Astrocyte (in vitro differentiated cells and primary cell): ENCODE measurements around the gene HOMER3. TPM values are rescaled to one million over a fixed set of nuclear protein-coding genes. Genes with fewer than 3 reads are reported as not detected.

Experiments
- DNase-seq: peaks from one replicate; pipeline ENCODE4 v3.0.0-alpha.2; 2010; ENCODE audit warnings: low read depth
- FAIRE-seq: peaks from 2 replicates; lab custom pipeline; 2011; peaks lifted over from hg19 to GRCh38; lab: Jason Lieb, UNC
- H2AFZ ChIP-seq: 2 replicates; pipeline ENCODE4 v1.6.0; 2012; ENCODE audit warnings: low read depth, low read length, inconsistent platforms
- H3K27ac ChIP-seq: 2 replicates; pipeline ENCODE4 v1.5.1; 2011; ENCODE audit warnings: low read depth, low read length, inconsistent platforms
- H3K27me3 ChIP-seq: 2 replicates; pipeline ENCODE4 v1.6.0; 2011; ENCODE audit warnings: low read length, inconsistent platforms; ENCODE audit not compliant: insufficient read depth
- H3K36me3 ChIP-seq: 2 replicates; pipeline ENCODE4 v1.5.1; 2011; ENCODE audit warnings: low read length, inconsistent platforms; ENCODE audit not compliant: insufficient read depth
- H3K4me1 ChIP-seq: 2 replicates; pipeline ENCODE4 v1.5.1; 2011; ENCODE audit warnings: low read length, inconsistent platforms; ENCODE audit not compliant: insufficient read depth
- H3K4me2 ChIP-seq: 2 replicates; pipeline ENCODE4 v1.6.0; 2012; ENCODE audit warnings: low read length, inconsistent platforms
- H3K4me3 ChIP-seq: 2 replicates; pipeline ENCODE4 v1.5.1; 2011; ENCODE audit warnings: low read depth, mild to moderate bottlenecking, low read length, inconsistent platforms; ENCODE audit not compliant: insufficient read depth
- H3K79me2 ChIP-seq: 2 replicates; pipeline ENCODE4 v1.6.0; 2012; ENCODE audit warnings: mild to moderate bottlenecking, low read length, inconsistent platforms; ENCODE audit not compliant: insufficient read depth
- H3K9ac ChIP-seq: 2 replicates; pipeline ENCODE4 v1.6.0; 2012; ENCODE audit warnings: mild to moderate bottlenecking, low read length, inconsistent platforms
- H3K9me3 ChIP-seq: 2 replicates; pipeline ENCODE4 v1.5.1; 2012; ENCODE audit warnings: low read depth, mild to moderate bottlenecking, low read length, inconsistent platforms; ENCODE audit not compliant: insufficient read depth
- H4K20me1 ChIP-seq: 2 replicates; pipeline ENCODE4 v1.6.0; 2012; ENCODE audit warnings: low read length, inconsistent platforms; ENCODE audit not compliant: insufficient read depth
- H3K27ac Mint-ChIP-seq: one replicate; pipeline ENCODE4 v1.8.0; 2021; ENCODE audit warnings: mild to moderate bottlenecking, mixed read lengths; ENCODE audit not compliant: unreplicated experiment
- H3K27me3 Mint-ChIP-seq: one replicate; pipeline ENCODE4 v1.8.0; 2021; ENCODE audit warnings: low read depth, mixed read lengths; ENCODE audit not compliant: unreplicated experiment
- H3K36me3 Mint-ChIP-seq: one replicate; pipeline ENCODE4 v1.8.0; 2021; ENCODE audit warnings: low read depth, mixed read lengths; ENCODE audit not compliant: unreplicated experiment
- H3K4me1 Mint-ChIP-seq: one replicate; pipeline ENCODE4 v1.8.0; 2021; ENCODE audit warnings: low read depth, mixed read lengths; ENCODE audit not compliant: unreplicated experiment
- H3K4me3 Mint-ChIP-seq: one replicate; pipeline ENCODE4 v1.8.0; 2021; ENCODE audit warnings: mild to moderate bottlenecking, moderate library complexity, mixed read lengths; ENCODE audit not compliant: unreplicated experiment
- H3K9me3 Mint-ChIP-seq: one replicate; pipeline ENCODE4 v1.8.0; 2021; ENCODE audit warnings: mild to moderate bottlenecking, mixed read lengths; ENCODE audit not compliant: unreplicated experiment
- EZH2 ChIP-seq: IDR thresholded peaks from 2 replicates; pipeline ENCODE4 v1.6.1; 2012; ENCODE audit warnings: mild to moderate bottlenecking, low read length, inconsistent platforms; ENCODE audit not compliant: insufficient read depth
- total RNA-seq: library from RNA; stranded (reverse); gene quantifications from 2 replicates; pipeline ENCODE4 v1.2.1, GENCODE V29; 2021
- TF ChIP-seq, protein P1 (sequence below): IDR thresholded peaks from 2 replicates; pipeline ENCODE4 v1.5.1; 2011; ENCODE audit warnings: low read depth, mild to moderate bottlenecking, inconsistent platforms, low read length, moderate library complexity; ENCODE audit not compliant: insufficient read depth

The HOMER3 gene
- total RNA-seq, 1 donor from 2014 or later, result 41.9 TPM

DNA sequence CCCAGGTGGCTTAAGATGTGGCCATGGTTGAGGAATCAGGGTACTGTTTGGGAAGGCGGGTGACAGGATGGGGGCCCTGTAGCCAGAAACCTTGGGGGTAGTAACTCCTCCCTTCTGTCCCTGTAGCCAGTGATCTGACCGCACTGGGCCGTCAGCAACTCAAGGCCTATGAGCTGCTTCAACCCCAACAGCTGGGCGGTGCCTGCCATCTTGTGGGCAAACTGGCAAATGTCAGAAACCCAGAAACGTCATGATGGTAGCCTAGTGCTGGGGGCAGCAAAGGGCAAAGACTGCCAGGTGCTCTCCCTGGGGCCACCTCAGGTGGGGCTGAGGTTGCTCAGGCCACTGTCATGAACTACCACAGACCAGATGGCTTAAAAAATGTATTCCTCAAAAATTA is 25.4 kb downstream of the HOMER3 start:
- Mint-ChIP-seq H3K9me3 (no peaks in the 10 kb centered on the region), H3K4me3 (no peak overlapping the region), H3K27me3 (no peaks in the 10 kb centered on the region), H3K4me1 (peaks cover 8% of the 10 kb centered on the region), H3K36me3 (peaks cover 10% of the 10 kb centered on the region), H3K27ac (no peak overlapping the region)
- no peak overlapping the region for H3K27ac ChIP-seq
- H3K27me3 ChIP-seq, result no peaks in the 10 kb centered on the region
- H3K9me3 ChIP-seq, result no peaks in the 10 kb centered on the region
- H4K20me1 ChIP-seq, result peaks cover 68% of the 10 kb centered on the region
- FAIRE-seq, result no peak
- TF ChIP-seq, protein P1, sequence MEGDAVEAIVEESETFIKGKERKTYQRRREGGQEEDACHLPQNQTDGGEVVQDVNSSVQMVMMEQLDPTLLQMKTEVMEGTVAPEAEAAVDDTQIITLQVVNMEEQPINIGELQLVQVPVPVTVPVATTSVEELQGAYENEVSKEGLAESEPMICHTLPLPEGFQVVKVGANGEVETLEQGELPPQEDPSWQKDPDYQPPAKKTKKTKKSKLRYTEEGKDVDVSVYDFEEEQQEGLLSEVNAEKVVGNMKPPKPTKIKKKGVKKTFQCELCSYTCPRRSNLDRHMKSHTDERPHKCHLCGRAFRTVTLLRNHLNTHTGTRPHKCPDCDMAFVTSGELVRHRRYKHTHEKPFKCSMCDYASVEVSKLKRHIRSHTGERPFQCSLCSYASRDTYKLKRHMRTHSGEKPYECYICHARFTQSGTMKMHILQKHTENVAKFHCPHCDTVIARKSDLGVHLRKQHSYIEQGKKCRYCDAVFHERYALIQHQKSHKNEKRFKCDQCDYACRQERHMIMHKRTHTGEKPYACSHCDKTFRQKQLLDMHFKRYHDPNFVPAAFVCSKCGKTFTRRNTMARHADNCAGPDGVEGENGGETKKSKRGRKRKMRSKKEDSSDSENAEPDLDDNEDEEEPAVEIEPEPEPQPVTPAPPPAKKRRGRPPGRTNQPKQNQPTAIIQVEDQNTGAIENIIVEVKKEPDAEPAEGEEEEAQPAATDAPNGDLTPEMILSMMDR, result peak; percentile 17
- no peak for TF ChIP-seq EZH2
- no peak overlapping the region for H3K9ac ChIP-seq
- no peak for DNase-seq
- no peak overlapping the region for H3K4me2 ChIP-seq
- H3K36me3 ChIP-seq, result peaks cover 7% of the 10 kb centered on the region
- peaks cover 83% of the 10 kb centered on the region for H3K79me2 ChIP-seq
- H3K4me3 ChIP-seq, result no peak overlapping the region
- H2AFZ ChIP-seq, result no peak overlapping the region
- peaks cover 15% of the 10 kb centered on the region for H3K4me1 ChIP-seq

GRCh38 chr19:18913466-18913865 is 27.6 kb downstream of the HOMER3 start:
- Histone ChIP-seq H3K9me3 (no peaks in the 10 kb centered on the region), H3K9ac (no peak overlapping the region), H3K4me1 (peaks cover 10% of the 10 kb centered on the region), H3K36me3 (peaks cover 8% of the 10 kb centered on the region), H3K4me2 (no peak overlapping the region), H3K27me3 (no peaks in the 10 kb centered on the region), H3K79me2 (peaks cover 65% of the 10 kb centered on the region), H3K4me3 (no peak overlapping the region), H2AFZ (no peak overlapping the region), H4K20me1 (peaks cover 76% of the 10 kb centered on the region), H3K27ac (no peak overlapping the region)
- Mint-ChIP-seq H3K36me3 (peaks cover 8% of the 10 kb centered on the region), H3K4me3 (no peak overlapping the region), H3K4me1 (peaks cover 3% of the 10 kb centered on the region), H3K27ac (no peak overlapping the region), H3K27me3 (no peaks in the 10 kb centered on the region), H3K9me3 (no peaks in the 10 kb centered on the region)
- TF ChIP-seq, protein P1, result no peak
- TF ChIP-seq EZH2, result no peak
- DNase-seq (no peak), FAIRE-seq (no peak)

GRCh38 chr19:18912933-18913332 is 28.1 kb downstream of the HOMER3 start:
- DNase-seq (no peak), FAIRE-seq (no peak)
- Histone ChIP-seq H2AFZ (no peak overlapping the region), H3K36me3 (peaks cover 10% of the 10 kb centered on the region), H3K27ac (no peak overlapping the region), H4K20me1 (peaks cover 78% of the 10 kb centered on the region), H3K9ac (no peak overlapping the region), H3K9me3 (no peaks in the 10 kb centered on the region), H3K4me3 (no peak overlapping the region), H3K4me2 (no peak overlapping the region), H3K4me1 (peaks cover 5% of the 10 kb centered on the region), H3K27me3 (no peaks in the 10 kb centered on the region), H3K79me2 (peaks cover 60% of the 10 kb centered on the region)
- H3K9me3 Mint-ChIP-seq, result no peaks in the 10 kb centered on the region
- H3K27me3 Mint-ChIP-seq, result no peaks in the 10 kb centered on the region
- TF ChIP-seq, protein P1, result no peak
- no peak for TF ChIP-seq EZH2
- H3K36me3 Mint-ChIP-seq, result peaks cover 8% of the 10 kb centered on the region
- H3K4me3 Mint-ChIP-seq, result no peak overlapping the region
- H3K27ac Mint-ChIP-seq, result peak overlapping the region; percentile 53
- peaks cover 3% of the 10 kb centered on the region for H3K4me1 Mint-ChIP-seq
